Suppressor macrophage treated with lipopolysaccharide for 1 hour (primary cell): ENCODE results near the gene FAM53A.
A peak's percentile ranks its signal among the peaks of the same experiment; 100 is the strongest.

ENCODE experiments used
- DNase-seq, 3 donors: peaks; one replicate each; pipeline ENCODE4 v3.0.0-alpha.2; 2020 to 2022

FAM53A gene

GRCh38 chr4:1638873-1639272, 45.2 kb downstream of the FAM53A start:
- no peak for DNase-seq

DNA sequence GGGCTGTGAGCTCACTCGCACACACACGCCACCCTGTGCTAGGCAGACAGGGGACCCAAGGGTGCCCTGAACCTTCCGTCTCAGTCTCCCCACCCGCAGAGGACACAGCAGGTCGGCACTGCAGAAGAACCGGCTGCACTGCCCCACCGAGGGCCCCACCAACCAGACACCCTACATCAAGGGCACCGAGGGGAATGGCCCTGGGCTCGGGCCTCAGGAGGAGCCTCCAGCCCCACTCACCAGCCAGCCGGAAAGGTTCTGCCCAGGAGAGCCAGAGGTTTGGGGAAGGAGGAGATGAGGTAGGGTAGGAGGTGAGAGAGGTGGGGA, 45.9 kb downstream of the FAM53A start:
- DNase-seq, result no peak

GRCh38 chr4:1637580-1638271, 46.4 kb downstream of the FAM53A start:
- DNase-seq, result no peak

DNA sequence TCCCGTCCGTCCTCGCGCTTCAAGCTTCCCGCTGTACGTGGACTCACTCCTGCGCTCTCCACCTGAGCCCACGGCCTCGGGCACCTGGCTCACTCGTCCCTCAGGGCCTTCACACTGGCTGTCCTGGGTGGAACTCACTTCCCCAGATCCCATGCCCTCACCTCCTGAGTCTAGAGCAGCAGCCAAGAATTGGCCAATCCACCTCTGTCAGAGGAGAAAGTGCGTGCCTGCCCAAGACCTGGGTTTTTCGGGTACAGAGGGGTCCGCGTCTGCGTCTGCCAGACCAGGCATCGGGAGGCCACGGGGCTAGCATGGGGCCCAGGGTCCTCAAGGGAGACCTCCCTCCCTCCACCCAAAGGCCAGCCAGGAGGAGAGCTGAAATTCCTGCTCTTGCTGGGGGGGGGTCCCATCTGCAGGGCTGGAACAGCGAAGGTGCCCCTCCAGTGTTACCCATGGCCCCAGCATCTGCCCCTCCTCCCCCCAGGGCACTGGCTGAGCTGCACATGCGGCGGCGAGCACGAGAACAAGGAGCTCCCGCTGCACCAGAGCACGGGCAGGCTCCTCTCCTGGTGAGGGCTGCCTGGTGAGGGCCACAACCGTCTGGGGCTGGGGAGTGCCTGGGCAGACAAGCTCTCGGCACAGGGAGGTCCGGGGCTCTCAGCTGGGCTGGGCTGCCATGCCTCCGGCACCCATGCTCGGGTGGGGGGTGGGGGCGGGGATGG, 47.5 kb downstream of the FAM53A start:
- DNase-seq, result no peak

DNA sequence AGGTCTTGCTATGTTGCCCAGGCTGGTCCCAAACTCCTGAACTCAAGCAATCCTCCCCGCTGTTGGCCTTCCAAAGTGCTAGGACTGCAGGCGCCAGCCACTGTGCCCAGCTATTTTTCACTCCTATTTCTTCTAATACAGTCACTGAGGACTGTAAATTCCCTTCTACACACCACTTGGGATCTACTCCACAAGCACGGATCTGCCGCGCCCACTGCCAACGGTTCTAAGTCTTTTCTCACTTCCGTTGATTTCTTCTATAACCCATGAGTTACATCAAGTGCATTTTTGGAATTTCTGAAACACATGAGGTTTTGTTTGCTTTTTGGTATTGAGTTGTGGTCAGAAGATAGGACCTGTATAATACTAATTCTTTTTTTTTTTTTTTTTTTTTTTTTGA, 48.6 kb downstream of the FAM53A start:
- DNase-seq, result no peak

DNA sequence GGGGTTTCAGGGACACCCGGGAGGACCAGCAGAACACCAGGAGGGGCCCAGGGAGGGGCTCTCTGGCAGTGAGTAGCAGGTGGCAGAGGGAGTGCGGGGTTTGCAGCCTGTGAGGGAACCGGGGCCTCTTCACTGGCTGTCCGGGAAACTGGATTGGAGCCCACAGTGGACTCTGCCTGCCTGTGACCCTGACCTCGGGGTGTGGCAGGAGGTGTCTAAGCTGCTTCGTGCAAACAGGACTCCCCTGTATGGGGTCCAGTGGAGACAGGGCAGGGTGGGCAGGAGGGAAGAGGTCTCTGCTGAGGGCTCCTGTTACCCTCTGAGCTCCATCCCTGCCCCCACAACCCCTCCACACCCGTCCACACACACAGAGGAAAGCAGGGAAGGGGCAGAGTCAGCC, 50.1 kb downstream of the FAM53A start:
- no peak for DNase-seq

GRCh38 chr4:1632109-1633104, 51.7 kb downstream of the FAM53A start:
- DNase-seq, result no peak

- DNase-seq, result no peak
Measured at GRCh38 chr4:1631136-1631535, 53.0 kb downstream of the FAM53A start.

DNA sequence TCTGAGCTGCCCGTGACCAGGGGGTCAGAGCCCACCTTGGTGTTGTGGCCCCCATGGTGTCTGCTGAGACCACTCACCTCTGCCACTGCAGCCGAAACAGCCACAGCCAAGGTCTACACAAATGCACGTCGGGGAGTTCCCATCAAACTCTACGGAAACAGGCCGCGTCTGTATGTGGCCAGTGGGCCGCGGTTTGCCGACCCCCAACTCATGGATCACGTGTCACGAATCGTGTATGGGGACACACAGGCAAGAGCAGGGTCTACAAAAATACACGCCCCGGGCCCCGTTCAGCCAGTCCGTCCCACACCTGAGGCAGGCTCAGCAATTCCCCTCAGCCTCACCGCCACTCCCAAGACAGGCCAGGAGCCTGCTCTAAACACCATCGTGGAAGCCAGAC, 53.8 kb downstream of the FAM53A start:
- DNase-seq, result no peak

DNA sequence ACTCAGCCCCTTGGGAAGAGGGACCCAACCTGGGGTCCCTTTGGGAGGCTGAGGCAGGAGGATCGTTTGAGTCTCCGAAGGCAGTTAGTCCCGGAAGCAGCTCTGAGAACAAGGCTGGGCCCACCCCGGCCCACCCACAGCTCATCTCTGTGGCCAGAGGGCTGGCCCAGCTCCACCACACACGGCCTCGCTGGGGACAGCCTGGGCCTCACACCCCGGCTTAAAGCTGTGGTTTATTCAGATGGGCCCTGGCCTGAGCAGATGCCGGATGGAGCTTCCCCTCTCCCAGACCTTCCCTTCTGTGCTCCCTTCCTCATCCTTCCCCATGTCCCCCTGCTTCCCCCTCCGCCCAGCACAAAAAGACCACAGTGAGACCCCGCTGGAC, 54.4 kb downstream of the FAM53A start:
- DNase-seq, result no peak

GRCh38 chr4:1628892-1629698, 55.0 kb downstream of the FAM53A start:
- DNase-seq, result peak; percentile 56 to 73 (median 70)

DNA sequence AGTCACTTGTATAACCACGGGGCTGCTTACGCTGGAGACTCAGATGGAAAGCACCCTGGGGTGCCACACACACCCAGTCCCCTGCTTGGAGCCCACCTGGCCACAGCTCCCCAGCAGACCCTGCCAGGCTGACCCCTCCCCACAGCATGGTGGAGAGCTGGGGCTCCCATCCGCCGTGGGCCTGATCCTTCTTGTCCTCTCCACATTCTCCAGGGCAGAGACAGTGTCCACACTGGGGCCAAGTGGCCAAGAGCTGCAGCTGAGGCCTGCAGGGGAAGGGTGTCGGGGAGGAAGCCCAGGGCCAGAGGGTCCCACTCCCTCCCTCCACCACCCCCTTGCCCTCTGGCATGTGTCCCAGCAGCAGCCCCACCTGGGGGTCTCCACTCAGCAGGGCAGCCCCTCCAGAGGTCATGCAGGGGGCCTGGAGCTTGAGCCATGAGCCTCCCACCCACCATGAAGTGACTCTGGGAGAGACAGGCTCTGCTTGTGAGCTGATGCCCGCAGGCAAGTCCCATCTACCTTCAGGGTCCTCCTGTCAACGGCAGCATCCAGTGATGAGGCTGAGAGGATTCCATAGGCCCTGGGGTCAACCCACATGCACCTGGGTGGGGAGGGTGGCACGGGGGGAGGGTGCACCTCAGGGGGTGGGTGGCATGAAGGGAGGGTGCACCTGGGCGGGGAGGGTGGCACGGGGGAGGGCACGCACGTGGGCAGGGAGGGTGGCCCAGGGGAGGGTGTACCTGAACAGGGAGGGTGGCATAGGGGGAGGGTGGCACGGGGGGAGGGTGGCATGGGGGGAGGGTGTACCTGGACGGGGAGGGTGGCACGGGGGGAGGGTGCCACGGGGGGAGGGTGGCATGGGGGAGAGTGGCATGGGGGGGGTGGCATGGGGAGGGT, 56.4 kb downstream of the FAM53A start:
- no peak for DNase-seq

DNA sequence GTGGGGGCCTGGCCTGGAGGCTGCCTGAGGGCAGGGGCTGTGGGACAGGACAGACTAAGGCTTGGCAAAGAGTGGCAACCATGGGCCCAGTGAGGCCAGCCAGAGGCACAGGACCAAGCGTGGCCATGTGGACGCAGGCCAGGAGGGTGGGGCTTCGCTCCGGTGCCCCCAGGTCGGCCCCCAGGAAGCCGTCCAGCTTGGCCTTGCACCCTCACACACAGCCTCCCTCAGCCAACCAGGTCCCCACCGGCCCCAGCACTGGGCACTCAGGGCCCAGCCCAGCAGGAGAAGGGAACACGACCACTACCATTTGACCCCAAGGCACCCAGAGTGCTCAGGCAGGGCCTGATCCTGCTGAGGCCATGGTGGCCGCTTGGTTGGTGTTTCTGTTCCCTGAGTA, 57.2 kb downstream of the FAM53A start:
- DNase-seq, result no peak

DNA sequence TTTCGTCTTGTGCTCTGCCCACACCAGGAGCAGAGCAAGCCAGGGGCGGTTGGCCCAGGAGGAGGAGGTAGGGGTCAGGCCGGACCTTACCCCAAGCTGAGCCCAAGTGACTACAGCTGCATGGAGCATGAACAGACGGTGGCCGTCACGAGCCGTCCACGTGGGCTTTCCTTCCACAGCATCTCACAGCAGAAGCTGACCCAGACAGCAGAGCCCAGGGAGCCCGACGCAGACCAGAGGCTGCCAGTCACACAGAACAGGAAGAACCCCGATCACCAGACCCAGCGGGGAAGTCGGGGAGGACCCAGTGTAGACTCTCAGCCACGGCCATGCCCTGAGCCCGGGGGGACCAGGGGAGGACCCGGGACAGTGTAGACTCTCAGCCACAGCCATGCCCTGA, 58.0 kb downstream of the FAM53A start:
- peak in 1 of 3 donors; percentile 7 for DNase-seq

GRCh38 chr4:1625600-1626138, 58.4 kb downstream of the FAM53A start:
- DNase-seq, result no peak

DNA sequence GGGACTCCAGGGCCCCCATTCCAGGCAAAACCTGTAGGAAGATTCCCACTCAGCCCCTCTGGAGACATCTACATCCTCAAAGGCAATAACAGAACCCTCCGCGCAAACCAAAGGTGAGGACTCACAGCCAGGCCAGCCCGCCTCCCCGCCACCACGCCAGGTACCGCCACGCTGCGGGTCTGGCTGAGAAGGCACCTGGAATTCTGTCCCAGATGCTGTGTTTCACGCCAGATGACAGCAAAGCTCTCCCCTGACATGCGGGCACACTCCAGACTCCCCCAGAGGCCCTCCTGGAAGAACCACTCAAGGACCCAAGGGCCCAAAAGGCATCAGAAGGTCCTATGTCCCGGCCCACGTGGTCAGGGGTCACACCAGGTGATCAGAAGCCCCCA, 59.6 kb downstream of the FAM53A start:
- no peak for DNase-seq

GRCh38 chr4:1623821-1624518, 60.1 kb downstream of the FAM53A start:
- DNase-seq, result no peak

- no peak for DNase-seq
Measured at GRCh38 chr4:1623400-1623799, 60.7 kb downstream of the FAM53A start.

DNA sequence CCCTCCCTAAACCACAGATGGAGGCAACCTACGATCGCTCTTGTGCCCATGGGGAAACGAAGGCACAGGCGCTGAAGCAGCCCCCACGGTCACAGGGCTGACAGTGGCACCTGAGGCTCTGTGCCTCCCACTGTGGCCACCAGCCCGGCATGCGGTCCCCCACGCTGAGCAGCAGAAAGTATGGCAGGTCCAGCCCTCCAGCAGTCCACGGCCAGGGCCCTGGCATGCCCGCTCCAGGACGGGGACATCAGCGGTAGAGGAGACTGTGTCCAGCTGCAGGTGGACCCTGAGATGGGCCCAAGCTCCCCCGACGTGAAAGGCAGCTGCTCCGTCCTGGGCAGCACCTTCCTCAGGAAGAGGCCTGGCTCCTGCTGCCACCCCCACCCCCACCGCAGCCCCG, 61.2 kb downstream of the FAM53A start:
- DNase-seq, result no peak

DNA sequence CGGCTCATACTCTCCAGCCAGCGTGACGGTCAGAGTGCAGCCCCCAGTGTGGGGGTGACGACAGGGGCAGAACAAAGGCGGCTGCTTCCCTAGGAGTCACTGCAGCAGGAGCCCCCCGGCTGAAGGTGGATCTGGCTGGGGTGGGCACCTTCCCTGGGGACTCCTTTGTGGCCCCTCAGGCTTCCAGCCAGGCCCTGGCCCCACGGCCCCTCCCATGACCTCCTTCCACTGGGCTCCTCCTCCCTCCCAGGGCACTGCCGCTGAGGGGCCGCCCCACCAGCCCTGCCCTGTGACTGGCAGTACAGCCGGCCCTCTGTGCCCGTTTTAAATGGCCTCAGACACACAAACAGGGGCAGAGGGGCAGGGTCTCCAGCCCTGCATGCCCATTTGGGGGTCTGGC, 61.9 kb downstream of the FAM53A start:
- DNase-seq, result no peak

DNA sequence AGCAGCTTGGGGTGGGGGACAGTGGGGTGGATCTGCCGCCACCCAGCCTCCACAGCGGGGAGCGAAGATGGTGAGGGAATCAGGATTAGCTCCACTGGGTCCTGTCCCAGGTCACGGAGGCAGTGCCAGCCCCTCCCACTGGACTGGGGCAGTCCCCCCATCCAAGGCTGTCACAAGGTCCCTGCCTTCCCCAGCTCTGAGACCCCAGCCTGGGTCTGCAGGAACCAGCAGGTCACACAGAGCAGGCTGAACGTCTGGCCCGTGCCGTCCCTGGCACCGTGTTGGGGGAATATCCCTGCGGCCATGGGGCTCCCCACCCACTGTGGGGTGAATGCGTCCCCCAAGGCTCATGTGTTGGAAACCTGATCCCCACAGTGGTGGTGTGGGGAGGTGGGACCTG, 62.6 kb downstream of the FAM53A start:
- no peak for DNase-seq
